ENCODE measurements around the gene RNF186. TPM values are rescaled to one million over a fixed set of nuclear protein-coding genes. Genes with fewer than 3 reads are reported as not detected.

RNF186 gene
- total RNA-seq, 2 donors from 2014 or later = not detected

- Mint-ChIP-seq H3K4me3 (no peak overlapping the region), H3K27me3 (no peaks in the 10 kb centered on the region), H3K36me3 (peaks cover 4% of the 10 kb centered on the region), H3K27ac (no peak overlapping the region), H3K9me3 (no peaks in the 10 kb centered on the region), H3K4me1 (ENCODE audit: low read depth in 2 of 2) (no peaks in the 10 kb centered on the region)
- ATAC-seq (no peak), DNase-seq (ENCODE audit: low spot score) (no peak)
Measured at GRCh38 chr1:19774180-19774785, 40.8 kb downstream of the RNF186 start.

- Mint-ChIP-seq H3K36me3 (no peaks in the 10 kb centered on the region), H3K9me3 (no peaks in the 10 kb centered on the region)
Measured at GRCh38 chr1:19773485-19773884, 41.6 kb downstream of the RNF186 start.

GRCh38 chr1:19772053-19772452 is 43.0 kb downstream of the RNF186 start:
- Mint-ChIP-seq H3K4me3 (no peak overlapping the region), H3K9me3 (no peaks in the 10 kb centered on the region), H3K27ac (no peak overlapping the region), H3K36me3 (no peaks in the 10 kb centered on the region), H3K4me1 (ENCODE audit: low read depth in 2 of 2) (no peaks in the 10 kb centered on the region), H3K27me3 (no peaks in the 10 kb centered on the region)
- DNase-seq (ENCODE audit: low spot score) (no peak), ATAC-seq (no peak)

More at GRCh38 chr1:19773485-19773884, 41.6 kb downstream of the RNF186 start:
- Mint-ChIP-seq H3K4me1 (ENCODE audit: low read depth in 2 of 2) (no peaks in the 10 kb centered on the region), H3K27me3 (no peaks in the 10 kb centered on the region), H3K4me3 (no peak overlapping the region), H3K27ac (no peak overlapping the region)
- DNase-seq (ENCODE audit: low spot score) = no peak
- ATAC-seq = no peak

GRCh38 chr1:19771350-19771749 is 43.7 kb downstream of the RNF186 start:
- H3K27ac Mint-ChIP-seq = no peak overlapping the region
- H3K36me3 Mint-ChIP-seq = no peaks in the 10 kb centered on the region
- no peak overlapping the region for H3K4me3 Mint-ChIP-seq
- no peaks in the 10 kb centered on the region for H3K9me3 Mint-ChIP-seq
- H3K4me1 Mint-ChIP-seq (ENCODE audit: low read depth in 2 of 2) = peaks cover 0 to 2% of the 10 kb centered on the region in 2 donors
- DNase-seq (ENCODE audit: low spot score) (no peak), ATAC-seq (no peak)
- H3K27me3 Mint-ChIP-seq = no peaks in the 10 kb centered on the region

GRCh38 chr1:19770436-19771190 is 44.5 kb downstream of the RNF186 start:
- H3K4me3 Mint-ChIP-seq = no peak overlapping the region
- no peak for ATAC-seq
- no peaks in the 10 kb centered on the region for H3K36me3 Mint-ChIP-seq
- no peak overlapping the region for H3K27ac Mint-ChIP-seq
- no peaks in the 10 kb centered on the region for H3K9me3 Mint-ChIP-seq
- H3K27me3 Mint-ChIP-seq = no peaks in the 10 kb centered on the region
- H3K4me1 Mint-ChIP-seq (ENCODE audit: low read depth in 2 of 2) = peaks cover 0 to 9% of the 10 kb centered on the region in 2 donors
- DNase-seq (ENCODE audit: low spot score) = no peak

GRCh38 chr1:19769211-19769932 is 45.7 kb downstream of the RNF186 start:
- Mint-ChIP-seq H3K4me1 (ENCODE audit: low read depth in 2 of 2) (peaks cover 0 to 9% of the 10 kb centered on the region in 2 donors), H3K36me3 (no peaks in the 10 kb centered on the region), H3K9me3 (no peaks in the 10 kb centered on the region), H3K27ac (no peak overlapping the region), H3K4me3 (no peak overlapping the region), H3K27me3 (no peaks in the 10 kb centered on the region)
- no peak for ATAC-seq
- no peak for DNase-seq (ENCODE audit: low spot score)

GRCh38 chr1:19768353-19769210 is 46.5 kb downstream of the RNF186 start:
- ATAC-seq (no peak), DNase-seq (ENCODE audit: low spot score) (no peak)
- H3K4me1 Mint-ChIP-seq (ENCODE audit: low read depth in 2 of 2) = peaks cover 0 to 9% of the 10 kb centered on the region in 2 donors
- H3K4me3 Mint-ChIP-seq = no peak overlapping the region
- H3K27me3 Mint-ChIP-seq = no peaks in the 10 kb centered on the region
- no peak overlapping the region for H3K27ac Mint-ChIP-seq
- H3K36me3 Mint-ChIP-seq = no peaks in the 10 kb centered on the region
- no peaks in the 10 kb centered on the region for H3K9me3 Mint-ChIP-seq

GRCh38 chr1:19765623-19766022 is 49.5 kb downstream of the RNF186 start:
- H3K4me1 Mint-ChIP-seq (ENCODE audit: low read depth in 2 of 2) = peaks cover 0 to 9% of the 10 kb centered on the region in 2 donors
- H3K27me3 Mint-ChIP-seq = no peaks in the 10 kb centered on the region
- no peak overlapping the region for H3K4me3 Mint-ChIP-seq
- H3K9me3 Mint-ChIP-seq = no peaks in the 10 kb centered on the region
- ATAC-seq = no peak
- no peak for DNase-seq (ENCODE audit: low spot score)
- H3K27ac Mint-ChIP-seq = no peak overlapping the region
- no peaks in the 10 kb centered on the region for H3K36me3 Mint-ChIP-seq

- no peak for ATAC-seq
Measured at GRCh38 chr1:19764848-19765247, 50.2 kb downstream of the RNF186 start.

More at GRCh38 chr1:19764848-19765247, 50.2 kb downstream of the RNF186 start:
- Mint-ChIP-seq H3K4me3 (no peak overlapping the region), H3K4me1 (ENCODE audit: low read depth in 2 of 2) (peaks cover under 1 to 9% of the 10 kb centered on the region in 2 donors), H3K27ac (no peak overlapping the region), H3K36me3 (no peaks in the 10 kb centered on the region), H3K9me3 (no peaks in the 10 kb centered on the region), H3K27me3 (no peaks in the 10 kb centered on the region)
- DNase-seq (ENCODE audit: low spot score) = no peak

Other genes starting within 250 kb of the RNF186 start
- gene NBL1, start 171.0 kb downstream of the RNF186 start, total RNA-seq = 10 to 100 TPM in 1 of 2 donors, 1 to 10 TPM in 1; 9.3 to 24.4 TPM
- not detected for gene HTR6, start 150.4 kb downstream of the RNF186 start, total RNA-seq
- 10 to 100 TPM; 11.7 to 20.3 TPM for gene TMCO4, start 15.4 kb downstream of the RNF186 start, total RNA-seq
- 10 to 100 TPM; 11.6 to 27.4 TPM for gene OTUD3, start 67.1 kb upstream of the RNF186 start, total RNA-seq
- gene PLA2G2E, start 108.3 kb upstream of the RNF186 start, total RNA-seq = not detected
- gene PLA2G2A, start 164.3 kb upstream of the RNF186 start, total RNA-seq = not detected

Measured in natural killer cell treated with Interleukin-12 subunit alpha and Interleukin-12 subunit beta and Interleukin-15 and Interleukin-18, amount 100 ng/mL, for 72 hours (primary cell).